GM06990 (cell line): Measurements from ENCODE around the gene COL17A1.

ENCODE experiments used
- DNase-seq: peaks from one replicate; pipeline ENCODE4 v3.0.0-alpha.2; 2011; ENCODE audit not compliant: insufficient read length; ENCODE audit errors: extremely low read depth
- H3K27me3 ChIP-seq: replicated peaks from 2 replicates; pipeline ENCODE4 v1.6.0; 2011; ENCODE audit warnings: low read length; ENCODE audit not compliant: control insufficient read depth, insufficient read depth
- H3K36me3 ChIP-seq: 2 replicates; pipeline ENCODE4 v1.5.1; 2011; ENCODE audit warnings: low read length; ENCODE audit not compliant: control insufficient read depth, insufficient read depth
- H3K4me3 ChIP-seq: replicated peaks from 2 replicates; pipeline ENCODE4 v1.5.1; 2011; ENCODE audit warnings: low read depth, mild to moderate bottlenecking, control low read depth, low read length
- CTCF ChIP-seq: IDR thresholded peaks from 2 replicates; pipeline ENCODE4 v1.5.1; 2011; ENCODE audit warnings: low read length, control low read depth, mild to moderate bottlenecking, inconsistent platforms; ENCODE audit not compliant: insufficient read depth, poor library complexity, severe bottlenecking

Gene COL17A1

GRCh38 chr10:104033966-104034365 is 51.7 kb downstream of the COL17A1 start:
- Histone ChIP-seq H3K36me3 (no peaks in the 10 kb centered on the region), H3K4me3 (no peak overlapping the region), H3K27me3 (no peaks in the 10 kb centered on the region)
- no peak for TF ChIP-seq CTCF
- DNase-seq: no peak

GRCh38 chr10:104033401-104033930 is 52.2 kb downstream of the COL17A1 start:
- Histone ChIP-seq H3K27me3 (no peaks in the 10 kb centered on the region), H3K4me3 (no peak overlapping the region), H3K36me3 (no peaks in the 10 kb centered on the region)
- no peak for DNase-seq
- TF ChIP-seq CTCF: no peak

GRCh38 chr10:104032144-104032775 is 53.4 kb downstream of the COL17A1 start:
- Histone ChIP-seq H3K36me3 (no peaks in the 10 kb centered on the region), H3K4me3 (no peak overlapping the region), H3K27me3 (no peaks in the 10 kb centered on the region)
- DNase-seq: no peak
- no peak for TF ChIP-seq CTCF

- DNase-seq: no peak
- TF ChIP-seq CTCF: no peak
- no peaks in the 10 kb centered on the region for H3K27me3 ChIP-seq
- H3K36me3 ChIP-seq: no peaks in the 10 kb centered on the region
- H3K4me3 ChIP-seq: no peak overlapping the region
Measured at GRCh38 chr10:104031631-104032030, 54.0 kb downstream of the COL17A1 start.

- Histone ChIP-seq H3K36me3 (peaks cover 3% of the 10 kb centered on the region), H3K27me3 (no peaks in the 10 kb centered on the region), H3K4me3 (no peak overlapping the region)
- DNase-seq: no peak
- TF ChIP-seq CTCF: no peak
Measured at GRCh38 chr10:104029521-104029860, 56.2 kb downstream of the COL17A1 start.
